ENCODE measurements around the gene CACNA1B. TPM values are rescaled to one million over a fixed set of nuclear protein-coding genes. Genes with fewer than 3 reads are reported as not detected.

Gene CACNA1B
- total and polyA plus RNA-seq, 8 donors: 0.16 to 1.3 (median 0.31) TPM

DNA sequence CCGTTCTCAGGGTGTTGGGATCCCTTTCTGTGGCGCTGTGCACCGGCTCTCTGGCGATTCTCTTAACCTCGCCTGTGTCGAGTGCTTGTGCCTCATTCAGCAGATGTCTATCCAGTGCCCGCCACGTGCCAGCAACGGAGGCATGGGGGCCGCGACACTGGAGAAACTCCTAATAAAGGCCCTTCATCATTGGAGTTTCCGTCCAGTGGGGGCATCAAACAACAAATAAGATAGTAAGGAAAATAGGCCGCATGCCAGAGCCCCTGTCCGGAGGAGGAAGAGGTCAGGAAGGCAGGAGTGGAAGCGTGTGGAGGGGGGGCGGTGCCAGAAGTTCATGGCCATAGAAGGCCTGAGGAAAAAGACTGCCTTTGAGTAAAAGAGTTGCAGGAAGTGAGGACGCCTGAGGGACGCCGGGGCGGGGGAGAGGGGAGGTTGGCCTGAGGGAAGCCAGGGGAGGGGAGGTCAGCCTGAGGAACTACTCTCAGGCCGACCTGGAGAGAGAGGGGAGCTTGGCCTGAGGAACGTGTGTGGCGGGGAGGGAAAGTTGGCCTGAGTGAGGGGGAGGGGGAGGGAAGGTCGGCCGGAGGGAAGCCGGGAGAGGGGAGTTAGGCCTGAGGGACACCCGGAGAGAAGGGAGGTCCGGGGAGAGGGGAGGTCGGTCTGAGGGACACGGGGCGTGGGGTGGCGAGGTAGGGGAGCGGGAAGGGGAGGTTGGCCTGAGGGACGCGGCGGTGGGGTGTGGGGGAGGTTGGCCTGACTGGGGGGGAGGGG is 82.2 kb downstream of the CACNA1B start:
- WGBS, 2 donors: 85 to 86% methylated on average over 36 of the region's 36 CpGs
- no peak overlapping the region for H3K27ac ChIP-seq
- no peaks in the 10 kb centered on the region for H3K4me1 ChIP-seq
- no peaks in the 10 kb centered on the region for H3K9me3 ChIP-seq
- DNase-seq (no peak), ATAC-seq (no peak), FAIRE-seq (no peak)
- H3K27me3 ChIP-seq: no peaks in the 10 kb centered on the region
- H3K4me3 ChIP-seq: no peak overlapping the region
- no peaks in the 10 kb centered on the region for H3K36me3 ChIP-seq
- intact Hi-C loops (cut with DNase I): no loop called here
- TF ChIP-seq CTCF (IDR thresholded peaks at IDR 0.05): no peak

DNA sequence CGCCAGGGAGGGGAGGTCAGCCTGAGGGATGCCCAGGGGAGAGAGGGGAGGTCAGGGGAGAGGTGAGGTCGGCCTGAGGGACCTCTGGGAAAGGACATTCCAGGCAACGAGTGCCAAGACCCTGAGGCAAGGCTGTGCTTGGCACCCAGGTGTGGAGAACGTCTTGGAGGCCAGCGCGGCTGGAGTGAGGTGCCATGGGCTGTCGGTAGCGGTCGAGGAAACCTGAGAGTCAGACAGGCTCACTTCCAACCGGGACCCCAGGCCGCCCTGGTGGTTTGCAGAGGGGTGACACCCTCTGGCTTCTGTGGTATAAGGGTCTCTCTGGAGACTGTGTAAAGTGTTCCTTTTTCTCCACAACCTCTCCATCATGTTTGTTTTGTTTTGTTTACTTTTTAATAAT is 82.9 kb downstream of the CACNA1B start:
- DNase-seq: no peak
- H3K4me3 ChIP-seq: no peak overlapping the region
- WGBS, 2 donors: 65 to 68% methylated on average over 11 of the region's 11 CpGs
- no peak for FAIRE-seq
- no peak for ATAC-seq
- no peaks in the 10 kb centered on the region for H3K9me3 ChIP-seq
- no peak overlapping the region for H3K27ac ChIP-seq
- no peaks in the 10 kb centered on the region for H3K4me1 ChIP-seq
- no peaks in the 10 kb centered on the region for H3K36me3 ChIP-seq
- H3K27me3 ChIP-seq: no peaks in the 10 kb centered on the region
- TF ChIP-seq CTCF (IDR thresholded peaks at IDR 0.05): no peak
- intact Hi-C loops (cut with DNase I): no loop called here

- Histone ChIP-seq H3K9me3 (no peaks in the 10 kb centered on the region), H3K27me3 (no peaks in the 10 kb centered on the region), H3K4me3 (no peak overlapping the region), H3K4me1 (no peaks in the 10 kb centered on the region), H3K27ac (no peak overlapping the region), H3K36me3 (no peaks in the 10 kb centered on the region)
- no peak for DNase-seq
- FAIRE-seq: no peak
- no peak for ATAC-seq
- intact Hi-C loops (cut with DNase I): no loop called here
- 64 to 75% methylated on average over 6 of the region's 6 CpGs for WGBS, 2 donors
- no peak for TF ChIP-seq CTCF (IDR thresholded peaks at IDR 0.05)
These were observed 85.9 kb downstream of the CACNA1B start for GRCh38 chr9:137963525-137963924.

DNA sequence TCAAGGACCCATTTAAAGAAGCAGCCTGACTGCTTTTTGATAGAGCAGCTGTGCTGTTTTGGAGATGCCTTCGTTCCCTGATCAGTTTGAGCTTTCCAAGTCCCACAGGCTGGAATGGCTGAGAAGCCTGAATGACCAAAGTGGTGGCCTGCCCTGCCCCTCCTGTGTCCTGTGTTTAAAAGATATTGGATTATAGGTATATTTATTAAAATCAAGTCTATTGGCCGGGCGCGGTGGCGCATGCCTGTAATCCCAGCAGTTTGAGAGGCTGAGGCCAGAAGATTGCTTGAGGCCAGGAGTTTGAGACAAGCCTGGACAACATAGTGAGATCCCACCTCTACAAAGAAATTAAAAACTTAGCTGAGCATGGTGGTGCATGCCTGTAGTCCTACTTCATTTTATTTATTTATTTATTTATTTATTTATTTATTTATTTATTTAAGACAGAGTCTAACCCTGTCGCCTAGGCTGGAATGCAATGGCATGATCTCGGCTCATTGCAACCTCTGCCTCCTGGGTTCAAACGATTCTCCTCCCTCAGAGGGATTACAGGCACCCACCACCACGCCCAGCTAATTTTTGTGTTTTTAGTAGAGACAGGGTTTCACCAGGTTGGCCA is 87.7 kb downstream of the CACNA1B start:
- 84 to 91% methylated on average over 9 of the region's 9 CpGs for WGBS, 2 donors
- Histone ChIP-seq H3K36me3 (no peaks in the 10 kb centered on the region), H3K9me3 (no peaks in the 10 kb centered on the region), H3K4me3 (no peak overlapping the region), H3K4me1 (no peaks in the 10 kb centered on the region), H3K27ac (no peak overlapping the region), H3K27me3 (no peaks in the 10 kb centered on the region)
- intact Hi-C loops (cut with DNase I): no loop called here
- TF ChIP-seq CTCF (IDR thresholded peaks at IDR 0.05): no peak
- no peak for ATAC-seq
- DNase-seq: no peak
- FAIRE-seq: no peak

Measured in pancreas (tissue), 10 donors.